HCT116 (cell line): ENCODE results near the gene UBN1. TPM values are rescaled to one million over a fixed set of nuclear protein-coding genes. Genes with fewer than 3 reads are reported as not detected.

ENCODE experiments used
- ATAC-seq: fragments of 200-7000 bp; cut with Tn5 transposase; 2 replicates; pipeline ENCODE4 v1.9.1; 2020; ENCODE audit warnings: mild to moderate bottlenecking, moderate library complexity
- BruUV-seq: library from RNA; stranded (reverse); fragments of 400-500 nt; replicated peaks from 2 replicates; lab custom pipeline; 2021; lab: Mats Ljungman, UMichigan
- CTCF ChIA-PET: fragments of 300-600 bp; sonication (Branson Sonifier 250); formaldehyde crosslinking; loops from one replicate; lab custom pipeline; 2021; ENCODE audit warnings: antibody characterized with exemption; lab: Charles Lee
- POLR2A ChIA-PET: fragments of 300-600, 350-600 bp; sonication (Branson Sonifier 250); formaldehyde crosslinking; loops from one replicate; lab custom pipeline; 2021; ENCODE audit warnings: antibody characterized with exemption; lab: Charles Lee
- RAD21 ChIA-PET, 2 experiments: fragments of 300-600 bp; sonication (Branson Sonifier 250); formaldehyde crosslinking; loops; one replicate each; lab custom pipeline; 2023; ENCODE audit warnings: low total read pairs in 2 of 2; ENCODE audit not compliant: uncharacterized antibody in 2 of 2, unreplicated experiment in 2 of 2, low non-redundant PET in 1 of 2; lab: Charles Lee
- DNase-seq: peaks from one replicate; pipeline ENCODE4 v3.0.0-alpha.2; 2010; ENCODE audit warnings: low read depth, low spot score
- H2AFZ ChIP-seq: fragments of 200-600 bp; shearing (Covaris generic), sonication (generic); 2 replicates; pipeline ENCODE4 v1.6.1; 2017; ENCODE audit warnings: low read depth, mixed run types, mixed read lengths, antibody characterized with exemption, low read length; ENCODE audit not compliant: poor library complexity, severe bottlenecking
- H3K27ac ChIP-seq: 2 replicates; pipeline ENCODE4 v1.5.1; 2012; ENCODE audit warnings: low read depth, low read length
- H3K27me3 ChIP-seq: fragments of 200-600 bp; sonication (generic); 2 replicates; pipeline ENCODE4 v1.6.1; 2016; ENCODE audit warnings: mixed run types, low read length, mixed read lengths; ENCODE audit not compliant: insufficient read depth
- H3K36me3 ChIP-seq, 2 experiments: fragments of 200-500 bp in 1 of 2; fragments of 200-600 bp in 1 of 2; sonication (Bioruptor generic) in 1 of 2; sonication (generic) in 1 of 2; 2 replicates each; pipeline versions ENCODE4 v1.5.1 to v1.6.1; 2014 to 2016; ENCODE audit warnings: low read length in 2 of 2, inconsistent platforms in 1 of 2, mixed read lengths in 1 of 2, mixed run types in 1 of 2; ENCODE audit not compliant: insufficient read depth in 2 of 2, control insufficient read depth in 1 of 2
- H3K4me1 ChIP-seq, 2 experiments: fragments of 200-600 bp in 1 of 2; sonication (generic) in 1 of 2; 2 replicates each; pipeline versions ENCODE4 v1.5.1 to v1.6.1; 2012 to 2017; ENCODE audit warnings: low read length in 2 of 2, inconsistent platforms in 1 of 2, mild to moderate bottlenecking in 1 of 2, mixed read lengths in 1 of 2, mixed run types in 1 of 2, moderate library complexity in 1 of 2; ENCODE audit not compliant: insufficient read depth in 2 of 2, control insufficient read depth in 1 of 2
- H3K4me2 ChIP-seq: fragments of 200-600 bp; sonication (generic); 2 replicates; pipeline ENCODE4 v1.6.1; 2017; ENCODE audit warnings: mixed run types, low read length, mixed read lengths
- H3K4me3 ChIP-seq, 2 experiments: fragments of 200-600 bp in 1 of 2; sonication (generic) in 1 of 2; replicated peaks in 1 of 2; 2 replicates each; pipeline ENCODE4 v1.5.1; 2011 to 2016; ENCODE audit warnings: low read length in 2 of 2, control low read depth in 1 of 2, low read depth in 1 of 2, mild to moderate bottlenecking in 1 of 2, mixed read lengths in 1 of 2, mixed run types in 1 of 2
- H3K79me2 ChIP-seq: fragments of 200-600 bp; sonication (generic); 2 replicates; pipeline ENCODE4 v1.6.1; 2017; ENCODE audit warnings: mild to moderate bottlenecking, mixed run types, low read length, moderate library complexity, mixed read lengths; ENCODE audit not compliant: insufficient read depth
- H3K9ac ChIP-seq: fragments of 200-600 bp; sonication (generic); 2 replicates; pipeline ENCODE4 v1.6.1; 2016; ENCODE audit warnings: low read length, mixed read lengths
- H3K9me2 ChIP-seq: fragments of 200-600 bp; sonication (generic), shearing (Covaris generic); 2 replicates; pipeline ENCODE4 v1.6.1; 2017; ENCODE audit warnings: mixed run types, mild to moderate bottlenecking, moderate library complexity; ENCODE audit not compliant: insufficient read depth
- H3K9me3 ChIP-seq, 2 experiments: fragments of 200-500 bp in 1 of 2; fragments of 200-600 bp in 1 of 2; sonication (Bioruptor generic) in 1 of 2; sonication (generic) in 1 of 2; 2 replicates each; pipeline ENCODE4 v1.6.1; 2014 to 2017; ENCODE audit warnings: low read length in 2 of 2, mixed read lengths in 2 of 2, inconsistent platforms in 1 of 2, low read depth in 1 of 2, mild to moderate bottlenecking in 1 of 2, mixed run types in 1 of 2, moderate library complexity in 1 of 2; ENCODE audit not compliant: control insufficient read depth in 1 of 2, insufficient read depth in 1 of 2
- H4K20me1 ChIP-seq: fragments of 200-600 bp; sonication (generic), shearing (Covaris generic); 2 replicates; pipeline ENCODE4 v1.6.1; 2017; ENCODE audit warnings: mixed run types, mild to moderate bottlenecking, moderate library complexity; ENCODE audit not compliant: insufficient read depth
- CBX3 ChIP-seq: IDR thresholded peaks from 2 replicates; pipeline ENCODE4 v1.6.1; 2012; ENCODE audit warnings: low read depth
- CEBPB ChIP-seq: IDR thresholded peaks from 2 replicates; pipeline ENCODE4 v1.6.1; 2012; ENCODE audit warnings: low read depth
- EGR1 ChIP-seq: IDR thresholded peaks from 2 replicates; pipeline ENCODE4 v1.6.1; 2012; ENCODE audit warnings: low read depth
- ELF1 ChIP-seq: IDR thresholded peaks from 2 replicates; pipeline ENCODE4 v1.6.1; 2012; ENCODE audit warnings: low read depth, borderline replicate concordance
- EZH2phosphoT487 ChIP-seq: fragments of 200-600 bp; IDR thresholded peaks from 2 replicates; pipeline ENCODE4 v1.6.1; 2018; ENCODE audit warnings: antibody characterized with exemption, borderline replicate concordance
- SIN3A ChIP-seq: IDR thresholded peaks from 2 replicates; pipeline ENCODE4 v1.6.1; 2012; ENCODE audit warnings: low read depth
- SP1 ChIP-seq: IDR thresholded peaks from 2 replicates; pipeline ENCODE4 v1.6.1; 2012; ENCODE audit warnings: low read depth
- SRF ChIP-seq: IDR thresholded peaks from 2 replicates; pipeline ENCODE4 v1.6.1; 2012; ENCODE audit warnings: low read depth
- TCF7L2 ChIP-seq: IDR thresholded peaks from 2 replicates; pipeline ENCODE4 v1.7.0; 2011; ENCODE audit warnings: borderline replicate concordance, inconsistent platforms; ENCODE audit not compliant: insufficient read depth, insufficient read length; ENCODE audit errors: extremely low read depth
- YY1 ChIP-seq: IDR thresholded peaks from 2 replicates; pipeline ENCODE4 v1.6.1; 2011; ENCODE audit warnings: low read length, low read depth, moderate library complexity, mild to moderate bottlenecking; ENCODE audit not compliant: insufficient replicate concordance; ENCODE audit errors: extremely low read depth
- ZFX ChIP-seq: fragments of 450-650 bp; IDR thresholded peaks from 2 replicates; pipeline ENCODE4 v1.6.1; 2017
- intact Hi-C: fragments of 100-400 bp; cut with micrococcal nuclease; formaldehyde crosslinking; loops from 2 replicates; pipeline ENCODE4 v1.10.0; 2022
- total RNA-seq: library from RNA; stranded (reverse); gene quantifications from one replicate; pipeline ENCODE4 v1.2.1, GENCODE V29; 2021; ENCODE audit not compliant: unreplicated experiment
- TF ChIP-seq, protein P1 (sequence below), 3 experiments: fragments of 200-600 bp in 1 of 3; sonication (generic) in 1 of 3; IDR thresholded peaks in 2 of 3; conservative IDR thresholded peaks in 1 of 3; 2 replicates each; pipeline ENCODE4 v1.5.1; 2012 to 2017; ENCODE audit warnings: low read depth in 2 of 3, low read length in 2 of 3, antibody characterized with exemption in 1 of 3, borderline replicate concordance in 1 of 3, control low read depth in 1 of 3, mild to moderate bottlenecking in 1 of 3, mixed read lengths in 1 of 3, mixed run types in 1 of 3, moderate library complexity in 1 of 3; ENCODE audit not compliant: insufficient read depth in 1 of 3
- TF ChIP-seq, protein P2 (sequence below): IDR thresholded peaks from 2 replicates; pipeline ENCODE4 v1.6.1; 2012
- TF ChIP-seq, protein P3 (sequence below): IDR thresholded peaks from 2 replicates; pipeline ENCODE4 v1.6.1; 2011; ENCODE audit warnings: mild to moderate bottlenecking, low read length, moderate library complexity; ENCODE audit not compliant: insufficient replicate concordance; ENCODE audit errors: extremely low read depth
- TF ChIP-seq, protein P4 (sequence below): IDR thresholded peaks from 2 replicates; pipeline ENCODE4 v1.6.1; 2012

The UBN1 gene
- total RNA-seq, 1 experiment from 2014 or later = 31.9 TPM

DNA sequence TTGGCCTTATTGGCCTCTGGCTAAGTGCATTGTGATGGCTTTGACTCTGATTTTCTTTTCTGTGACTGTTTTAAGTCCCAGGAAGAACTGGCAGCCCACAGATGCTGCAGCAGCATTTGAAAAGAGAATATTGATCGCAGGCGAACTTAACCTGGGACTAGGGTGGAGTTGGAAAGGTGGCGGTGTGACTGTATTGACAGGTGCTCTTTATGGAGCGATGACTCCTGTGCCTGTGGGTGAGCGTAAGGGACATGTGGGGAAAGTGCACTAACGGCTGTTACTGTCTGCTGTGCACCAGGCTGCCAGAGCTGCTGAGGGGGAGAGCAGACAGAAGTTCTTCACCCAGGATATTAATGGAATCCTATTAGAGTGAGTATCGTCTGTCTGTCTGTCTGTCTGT, 21.3 kb downstream of the UBN1 start:
- DNase-seq (no peak), ATAC-seq (no peak)
- no peak overlapping the region for H3K4me2 ChIP-seq
- H3K27ac ChIP-seq = no peak overlapping the region
- peaks cover 25 to 28% of the 10 kb centered on the region in 2 experiments for H3K36me3 ChIP-seq
- TF ChIP-seq YY1 (no peak), CBX3 (no peak), SRF (no peak)
- TF ChIP-seq, protein P1, sequence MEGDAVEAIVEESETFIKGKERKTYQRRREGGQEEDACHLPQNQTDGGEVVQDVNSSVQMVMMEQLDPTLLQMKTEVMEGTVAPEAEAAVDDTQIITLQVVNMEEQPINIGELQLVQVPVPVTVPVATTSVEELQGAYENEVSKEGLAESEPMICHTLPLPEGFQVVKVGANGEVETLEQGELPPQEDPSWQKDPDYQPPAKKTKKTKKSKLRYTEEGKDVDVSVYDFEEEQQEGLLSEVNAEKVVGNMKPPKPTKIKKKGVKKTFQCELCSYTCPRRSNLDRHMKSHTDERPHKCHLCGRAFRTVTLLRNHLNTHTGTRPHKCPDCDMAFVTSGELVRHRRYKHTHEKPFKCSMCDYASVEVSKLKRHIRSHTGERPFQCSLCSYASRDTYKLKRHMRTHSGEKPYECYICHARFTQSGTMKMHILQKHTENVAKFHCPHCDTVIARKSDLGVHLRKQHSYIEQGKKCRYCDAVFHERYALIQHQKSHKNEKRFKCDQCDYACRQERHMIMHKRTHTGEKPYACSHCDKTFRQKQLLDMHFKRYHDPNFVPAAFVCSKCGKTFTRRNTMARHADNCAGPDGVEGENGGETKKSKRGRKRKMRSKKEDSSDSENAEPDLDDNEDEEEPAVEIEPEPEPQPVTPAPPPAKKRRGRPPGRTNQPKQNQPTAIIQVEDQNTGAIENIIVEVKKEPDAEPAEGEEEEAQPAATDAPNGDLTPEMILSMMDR (IDR thresholded peaks at IDR 0.05 in 2 of 3, conservative IDR thresholded peaks at IDR 0.05 in 1 of 3; ENCODE audit: borderline replicate concordance in 1 of 3, insufficient read depth in 1 of 3, low read depth in 2 of 3, low read length in 2 of 3) = no peak
- TF ChIP-seq, protein P2, sequence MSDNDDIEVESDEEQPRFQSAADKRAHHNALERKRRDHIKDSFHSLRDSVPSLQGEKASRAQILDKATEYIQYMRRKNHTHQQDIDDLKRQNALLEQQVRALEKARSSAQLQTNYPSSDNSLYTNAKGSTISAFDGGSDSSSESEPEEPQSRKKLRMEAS = no peak
- H3K27me3 ChIP-seq = no peaks in the 10 kb centered on the region
- intact Hi-C loops = no loop called here
- no peak overlapping the region for H3K4me3 ChIP-seq
- no TSS peak for BruUV-seq
- no peaks in the 10 kb centered on the region for H3K9me3 ChIP-seq
- no peaks in the 10 kb centered on the region; the same call in 1 of the 2 replicates for H4K20me1 ChIP-seq
- no peak overlapping the region for H3K9ac ChIP-seq
- ChIA-PET RAD21 (no interaction called here), POLR2A (no interaction called here), CTCF (no interaction called here)
- no peaks in the 10 kb centered on the region for H3K9me2 ChIP-seq
- H3K79me2 ChIP-seq = peaks cover 57% of the 10 kb centered on the region
- no peaks in the 10 kb centered on the region for H3K4me1 ChIP-seq
- H2AFZ ChIP-seq = no peak overlapping the region

DNA sequence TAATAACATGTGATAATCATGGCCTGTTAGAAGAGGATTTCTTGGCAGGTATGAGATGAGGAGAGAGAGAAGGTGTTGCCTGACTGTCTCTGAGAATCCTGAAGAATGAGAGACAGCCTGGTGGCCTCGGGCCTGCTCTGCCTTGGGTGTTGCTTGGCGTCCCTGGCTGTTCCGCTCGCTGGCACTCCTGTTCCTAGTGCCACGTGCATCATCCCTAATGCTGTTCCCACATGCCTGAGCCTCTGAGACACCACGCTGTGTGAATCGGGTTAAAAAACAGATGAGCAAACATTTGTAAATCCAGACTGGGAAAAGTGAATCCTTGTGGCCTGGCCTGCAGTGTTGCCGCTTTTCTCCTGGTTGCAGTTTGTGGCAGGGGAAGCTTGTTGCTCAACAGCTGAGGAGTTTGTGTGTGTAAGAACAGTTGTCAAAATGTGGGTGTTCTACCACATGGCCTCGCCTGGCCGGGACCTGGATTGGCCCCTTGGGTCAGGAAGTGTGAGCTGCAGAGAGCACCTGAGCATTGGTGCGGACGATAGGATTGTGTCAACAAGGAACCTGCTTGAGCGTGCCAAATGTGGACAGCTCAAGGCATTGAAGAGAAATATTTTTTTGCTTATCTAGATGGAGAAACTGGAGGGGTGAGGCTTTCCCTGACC, 22.0 kb downstream of the UBN1 start:
- no TSS peak for BruUV-seq
- no peaks in the 10 kb centered on the region for H3K9me2 ChIP-seq
- H4K20me1 ChIP-seq = no peaks in the 10 kb centered on the region; the same call in 1 of the 2 replicates
- DNase-seq (no peak), ATAC-seq (no peak)
- no peaks in the 10 kb centered on the region for H3K4me1 ChIP-seq
- H3K4me3 ChIP-seq = no peak overlapping the region
- H3K9me3 ChIP-seq = no peaks in the 10 kb centered on the region
- H3K9ac ChIP-seq = no peak overlapping the region
- ChIA-PET CTCF (no interaction called here), RAD21 (no interaction called here), POLR2A (no interaction called here)
- H3K4me2 ChIP-seq = no peak overlapping the region
- peaks cover 26 to 35% of the 10 kb centered on the region in 2 experiments for H3K36me3 ChIP-seq
- H2AFZ ChIP-seq = no peak overlapping the region
- intact Hi-C loops = no loop called here
- H3K79me2 ChIP-seq = peaks cover 49% of the 10 kb centered on the region
- no peak overlapping the region for H3K27ac ChIP-seq
- no peaks in the 10 kb centered on the region for H3K27me3 ChIP-seq
- TF ChIP-seq CBX3 (no peak), SP1 (no peak), ELF1 (no peak), SIN3A (no peak), EZH2phosphoT487 (no peak), CEBPB (no peak), TCF7L2 (no peak), YY1 (no peak), EGR1 (no peak), ZFX (no peak)
- TF ChIP-seq, protein P3, sequence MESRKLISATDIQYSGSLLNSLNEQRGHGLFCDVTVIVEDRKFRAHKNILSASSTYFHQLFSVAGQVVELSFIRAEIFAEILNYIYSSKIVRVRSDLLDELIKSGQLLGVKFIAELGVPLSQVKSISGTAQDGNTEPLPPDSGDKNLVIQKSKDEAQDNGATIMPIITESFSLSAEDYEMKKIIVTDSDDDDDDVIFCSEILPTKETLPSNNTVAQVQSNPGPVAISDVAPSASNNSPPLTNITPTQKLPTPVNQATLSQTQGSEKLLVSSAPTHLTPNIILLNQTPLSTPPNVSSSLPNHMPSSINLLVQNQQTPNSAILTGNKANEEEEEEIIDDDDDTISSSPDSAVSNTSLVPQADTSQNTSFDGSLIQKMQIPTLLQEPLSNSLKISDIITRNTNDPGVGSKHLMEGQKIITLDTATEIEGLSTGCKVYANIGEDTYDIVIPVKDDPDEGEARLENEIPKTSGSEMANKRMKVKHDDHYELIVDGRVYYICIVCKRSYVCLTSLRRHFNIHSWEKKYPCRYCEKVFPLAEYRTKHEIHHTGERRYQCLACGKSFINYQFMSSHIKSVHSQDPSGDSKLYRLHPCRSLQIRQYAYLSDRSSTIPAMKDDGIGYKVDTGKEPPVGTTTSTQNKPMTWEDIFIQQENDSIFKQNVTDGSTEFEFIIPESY = no peak
- TF ChIP-seq, protein P4, sequence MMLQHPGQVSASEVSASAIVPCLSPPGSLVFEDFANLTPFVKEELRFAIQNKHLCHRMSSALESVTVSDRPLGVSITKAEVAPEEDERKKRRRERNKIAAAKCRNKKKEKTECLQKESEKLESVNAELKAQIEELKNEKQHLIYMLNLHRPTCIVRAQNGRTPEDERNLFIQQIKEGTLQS = no peak
